HG02943 (cell line): ENCODE data around the gene C20orf144.

Experiments used
- ATAC-seq: cut with Tn5 transposase; IDR thresholded peaks from one replicate; pipeline ENCODE4 v1.9.1; 2021; ENCODE audit warnings: mild to moderate bottlenecking, low read depth, moderate library complexity; ENCODE audit not compliant: unreplicated experiment

Gene C20orf144

GRCh38 chr20:33663161-33664084 lies 1.3 kb downstream of the C20orf144 start:
- ATAC-seq: no peak

GRCh38 chr20:33664085-33664761 lies 2.1 kb downstream of the C20orf144 start:
- ATAC-seq: no peak

- no peak for ATAC-seq
These were observed 2.6 kb downstream of the C20orf144 start for GRCh38 chr20:33664762-33665144.

GRCh38 chr20:33666293-33667244 lies 4.4 kb downstream of the C20orf144 start, which contains the start of gene ACTL10:
ACTL10 (plus strand) TSS chr20:33666943; CDS start chr20:33667498, 555 bp downstream.
- ATAC-seq: peak; percentile 65

- ATAC-seq: peak; percentile 19
These were observed 5.1 kb downstream of the C20orf144 start for GRCh38 chr20:33667245-33667675.

GRCh38 chr20:33667676-33668465 lies 5.7 kb downstream of the C20orf144 start:
- ATAC-seq: peak; percentile 46

GRCh38 chr20:33668466-33669155 lies 6.5 kb downstream of the C20orf144 start:
- no peak for ATAC-seq

- no peak for ATAC-seq
These were observed 7.1 kb downstream of the C20orf144 start for GRCh38 chr20:33669224-33669623.

- no peak for ATAC-seq
These were observed 7.9 kb downstream of the C20orf144 start for GRCh38 chr20:33669873-33670640.

GRCh38 chr20:33670715-33671499 lies 8.8 kb downstream of the C20orf144 start:
- no peak for ATAC-seq

- ATAC-seq: no peak
These were observed 9.6 kb downstream of the C20orf144 start for GRCh38 chr20:33671573-33672288.

- no peak for ATAC-seq
These were observed 10.4 kb downstream of the C20orf144 start for GRCh38 chr20:33672426-33673113.

GRCh38 chr20:33673114-33673409 lies 10.9 kb downstream of the C20orf144 start:
- ATAC-seq: no peak

- ATAC-seq: no peak
These were observed 11.5 kb downstream of the C20orf144 start for GRCh38 chr20:33673410-33674293.

- ATAC-seq: no peak
These were observed 12.4 kb downstream of the C20orf144 start, which contains the start of gene NECAB3 for GRCh38 chr20:33674294-33675135. NECAB3 (minus strand) TSS chr20:33674428; CDS start chr20:33674352, 76 bp downstream.
